Naive thymus-derived CD4-positive, alpha-beta T cell (primary cell): ENCODE data around the gene CAMK2D. TPM values are rescaled to one million over a fixed set of nuclear protein-coding genes. Genes with fewer than 3 reads are reported as not detected.

Source experiments
- ATAC-seq: fragments of 150-1000 bp; cut with Tn5 transposase; 2 replicates; pipeline ENCODE4 v1.10.0; 2021; ENCODE audit warnings: mild to moderate bottlenecking, moderate library complexity
- CTCF ChIA-PET: fragments of 350-600 bp; sonication (Branson Sonifier 250); formaldehyde crosslinking; loops from one replicate; lab custom pipeline; 2021; ENCODE audit warnings: antibody characterized with exemption; lab: Charles Lee
- POLR2A ChIA-PET: fragments of 350-600 bp; sonication (Branson Sonifier 250); formaldehyde crosslinking; loops from one replicate; lab custom pipeline; 2021; ENCODE audit warnings: antibody characterized with exemption, inconsistent platforms; lab: Charles Lee
- DNase-seq, 9 donors: peaks; one replicate each; pipeline versions ENCODE4 v3.0.0 to v3.0.0-alpha.2; 2020 to 2022; ENCODE audit warnings: mixed read lengths in 1 of 9
- H3K27ac ChIP-seq: one replicate; pipeline ENCODE4 v1.7.0; 2013; ENCODE audit warnings: mild to moderate bottlenecking, low read depth, low read length, moderate library complexity
- H3K27me3 ChIP-seq, 2 donors: one replicate each; pipeline ENCODE4 v1.7.0; 2013; ENCODE audit warnings: low read length in 2 of 2, mild to moderate bottlenecking in 2 of 2, moderate library complexity in 2 of 2; ENCODE audit not compliant: control insufficient read depth in 2 of 2, insufficient read depth in 2 of 2
- H3K36me3 ChIP-seq, 3 experiments: 1 replicate in 2 of 3; 2 replicates in 1 of 3; pipeline ENCODE4 v1.7.0; 2013; ENCODE audit warnings: low read length in 3 of 3, mild to moderate bottlenecking in 3 of 3, moderate library complexity in 1 of 3; ENCODE audit not compliant: insufficient read depth in 3 of 3, control insufficient read depth in 2 of 3
- H3K4me1 ChIP-seq, 2 donors: one replicate each; pipeline ENCODE4 v1.7.0; 2013; ENCODE audit warnings: low read length in 2 of 2, mild to moderate bottlenecking in 2 of 2, moderate library complexity in 1 of 2; ENCODE audit not compliant: control insufficient read depth in 2 of 2, insufficient read depth in 2 of 2
- H3K4me3 ChIP-seq: 2 replicates; pipeline ENCODE4 v1.7.0; 2013; ENCODE audit warnings: mild to moderate bottlenecking, low read length
- H3K9me3 ChIP-seq, 3 experiments: 1 replicate in 2 of 3; 2 replicates in 1 of 3; pipeline ENCODE4 v1.7.0; 2013; ENCODE audit warnings: low read length in 3 of 3; ENCODE audit not compliant: control insufficient read depth in 2 of 3
- H3K27ac Mint-ChIP-seq, 9 donors: one replicate each; pipeline ENCODE4 v1.8.0; 2020 to 2022; ENCODE audit warnings: mixed read lengths in 9 of 9, mild to moderate bottlenecking in 8 of 9, moderate library complexity in 5 of 9, inconsistent platforms in 2 of 9
- H3K27me3 Mint-ChIP-seq, 5 donors: one replicate each; pipeline ENCODE4 v1.8.0; 2021 to 2022; ENCODE audit warnings: mixed read lengths in 5 of 5, mild to moderate bottlenecking in 1 of 5
- H3K36me3 Mint-ChIP-seq, 5 donors: one replicate each; pipeline ENCODE4 v1.8.0; 2020 to 2022; ENCODE audit warnings: mixed read lengths in 5 of 5, mild to moderate bottlenecking in 3 of 5, inconsistent platforms in 1 of 5
- H3K4me1 Mint-ChIP-seq, 7 donors: one replicate each; pipeline ENCODE4 v1.8.0; 2020 to 2022; ENCODE audit warnings: mixed read lengths in 7 of 7, mild to moderate bottlenecking in 3 of 7, inconsistent platforms in 1 of 7
- H3K4me3 Mint-ChIP-seq, 10 donors: one replicate each; pipeline ENCODE4 v1.8.0; 2020 to 2022; ENCODE audit warnings: mild to moderate bottlenecking in 10 of 10, mixed read lengths in 10 of 10, moderate library complexity in 6 of 10, inconsistent platforms in 2 of 10
- H3K9me3 Mint-ChIP-seq, 11 donors: one replicate each; pipeline ENCODE4 v1.8.0; 2020 to 2022; ENCODE audit warnings: mixed read lengths in 11 of 11, mild to moderate bottlenecking in 4 of 11, inconsistent platforms in 1 of 11, moderate library complexity in 1 of 11
- intact Hi-C, 2 donors: fragments of 100-400 bp; cut with micrococcal nuclease; formaldehyde crosslinking; loops; one replicate each; pipeline ENCODE4 v1.15.1; 2023
- polyA plus RNA-seq, 2 donors: library from polyadenylated mRNA; unstranded; fragments of 300-500 nt; fragmentation: Illumina TruSeq; gene quantifications; one replicate each; pipeline ENCODE4 v1.2.3, GENCODE V29; 2021
- total RNA-seq, 6 experiments: library from RNA in 5 of 6; stranded (reverse) in 5 of 6; gene quantifications; 1 replicate in 5 of 6; 2 replicates in 1 of 6; pipeline ENCODE4 v1.2.3 and lab custom pipeline; 2021 to 2026

Gene CAMK2D
- total and polyA plus RNA-seq, 7 experiments from 2014 or later, result 13.5 to 41.2 (median 36.1) TPM

DNA sequence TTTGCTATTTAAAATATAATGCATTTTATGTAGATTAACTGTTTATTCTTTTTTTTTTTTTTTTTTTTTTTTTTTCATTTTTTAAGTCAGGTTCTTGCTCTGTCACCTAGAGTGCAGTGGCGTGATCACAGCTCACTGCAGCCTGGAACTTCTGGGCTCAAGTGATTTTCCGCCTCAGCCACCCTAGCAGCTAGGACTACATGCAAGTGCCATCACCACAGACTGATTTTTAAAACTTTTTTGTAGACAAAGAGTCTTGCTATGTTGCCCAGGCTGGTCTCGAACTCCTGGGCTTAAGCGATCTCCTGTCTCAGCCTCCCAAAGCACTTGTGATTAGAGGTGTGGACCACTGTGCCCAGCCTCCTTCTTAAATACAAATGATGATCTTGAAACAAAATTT lies 159.9 kb downstream of the CAMK2D start:
- H3K9me3 Mint-ChIP-seq, result peaks cover 0 to 7% (median 0%) of the 10 kb centered on the region in 11 donors
- no peak overlapping the region for H3K27ac Mint-ChIP-seq
- ChIA-PET CTCF (interaction anchor here (0.6 kb wide), 1 partner anchor 12 kb away, joined by 3 read pairs; no protein-coding TSS in a partner anchor), POLR2A (no interaction called here)
- ATAC-seq (no peak), DNase-seq (no peak)
- Histone ChIP-seq H3K4me3 (no peak overlapping the region), H3K27me3 (no peaks in the 10 kb centered on the region), H3K9me3 (no peaks in the 10 kb centered on the region), H3K27ac (no peak overlapping the region), H3K36me3 (no peaks in the 10 kb centered on the region), H3K4me1 (no peaks in the 10 kb centered on the region)
- H3K36me3 Mint-ChIP-seq, result peaks cover 16 to 59% (median 34%) of the 10 kb centered on the region in 5 donors
- intact Hi-C loops, result no loop called here
- H3K27me3 Mint-ChIP-seq, result no peaks in the 10 kb centered on the region
- no peak overlapping the region for H3K4me3 Mint-ChIP-seq
- H3K4me1 Mint-ChIP-seq, result peaks cover 10 to 43% (median 25%) of the 10 kb centered on the region in 7 donors

GRCh38 chr4:113596396-113596795 lies 165.1 kb downstream of the CAMK2D start:
- peaks cover 18 to 75% (median 49%) of the 10 kb centered on the region in 7 donors for H3K4me1 Mint-ChIP-seq
- H3K9me3 ChIP-seq, result no peaks in the 10 kb centered on the region
- CTCF ChIA-PET, result no interaction called here
- no peak overlapping the region for H3K27ac ChIP-seq
- ATAC-seq, result no peak
- no peaks in the 10 kb centered on the region for H3K27me3 ChIP-seq
- no peak overlapping the region for H3K27ac Mint-ChIP-seq
- DNase-seq, result no peak
- peaks cover 4 to 75% (median 52%) of the 10 kb centered on the region in 5 donors for H3K36me3 Mint-ChIP-seq
- H3K4me3 Mint-ChIP-seq, result no peak overlapping the region
- POLR2A ChIA-PET, result no interaction called here
- peaks cover 0 to 5% of the 10 kb centered on the region in 2 donors for H3K4me1 ChIP-seq
- H3K36me3 ChIP-seq, result no peaks in the 10 kb centered on the region
- peaks cover 0 to 3% (median 0%) of the 10 kb centered on the region in 11 donors for H3K9me3 Mint-ChIP-seq
- H3K27me3 Mint-ChIP-seq, result no peaks in the 10 kb centered on the region
- no peak overlapping the region for H3K4me3 ChIP-seq
- intact Hi-C loops, result no loop called here

GRCh38 chr4:113594231-113594556 lies 167.3 kb downstream of the CAMK2D start:
- Mint-ChIP-seq H3K4me3 (peak overlapping the region in 2 of 10 donors; percentile 1 to 23), H3K9me3 (peaks cover 0 to 8% (median 0%) of the 10 kb centered on the region in 11 donors), H3K4me1 (peaks cover 16 to 75% (median 45%) of the 10 kb centered on the region in 7 donors), H3K27me3 (no peaks in the 10 kb centered on the region), H3K36me3 (peaks cover 8 to 68% (median 51%) of the 10 kb centered on the region in 5 donors), H3K27ac (peak overlapping the region in 3 of 9 donors; percentile 24 to 54 (median 35))
- ATAC-seq (no peak), DNase-seq (no peak)
- Histone ChIP-seq H3K36me3 (no peaks in the 10 kb centered on the region), H3K27ac (no peak overlapping the region), H3K4me1 (peaks cover 0 to 5% of the 10 kb centered on the region in 2 donors), H3K9me3 (no peaks in the 10 kb centered on the region), H3K4me3 (no peak overlapping the region), H3K27me3 (no peaks in the 10 kb centered on the region)
- POLR2A ChIA-PET, result no interaction called here
- CTCF ChIA-PET, result no interaction called here
- intact Hi-C loops, result no loop called here

- Histone ChIP-seq H3K27ac (no peak overlapping the region), H3K4me3 (no peak overlapping the region), H3K9me3 (no peaks in the 10 kb centered on the region), H3K4me1 (peaks cover 0 to 5% of the 10 kb centered on the region in 2 donors), H3K36me3 (no peaks in the 10 kb centered on the region), H3K27me3 (no peaks in the 10 kb centered on the region)
- DNase-seq, result no peak
- peaks cover 19 to 77% (median 51%) of the 10 kb centered on the region in 7 donors for H3K4me1 Mint-ChIP-seq
- peak overlapping the region in 2 of 9 donors; percentile 24 to 54 for H3K27ac Mint-ChIP-seq
- peaks cover 13 to 70% (median 57%) of the 10 kb centered on the region in 5 donors for H3K36me3 Mint-ChIP-seq
- intact Hi-C loops, result no loop called here
- H3K27me3 Mint-ChIP-seq, result no peaks in the 10 kb centered on the region
- POLR2A ChIA-PET, result no interaction called here
- ATAC-seq, result no peak
- H3K9me3 Mint-ChIP-seq, result peaks cover 0 to 11% (median 0%) of the 10 kb centered on the region in 11 donors
- H3K4me3 Mint-ChIP-seq, result peak overlapping the region in 1 of 10 donors; percentile 23
- CTCF ChIA-PET, result no interaction called here
Measured at GRCh38 chr4:113593400-113594230, 167.9 kb downstream of the CAMK2D start.

- POLR2A ChIA-PET, result no interaction called here
- peaks cover 15 to 69% (median 38%) of the 10 kb centered on the region in 7 donors for H3K4me1 Mint-ChIP-seq
Measured at GRCh38 chr4:113591982-113592381, 169.6 kb downstream of the CAMK2D start.

DNA sequence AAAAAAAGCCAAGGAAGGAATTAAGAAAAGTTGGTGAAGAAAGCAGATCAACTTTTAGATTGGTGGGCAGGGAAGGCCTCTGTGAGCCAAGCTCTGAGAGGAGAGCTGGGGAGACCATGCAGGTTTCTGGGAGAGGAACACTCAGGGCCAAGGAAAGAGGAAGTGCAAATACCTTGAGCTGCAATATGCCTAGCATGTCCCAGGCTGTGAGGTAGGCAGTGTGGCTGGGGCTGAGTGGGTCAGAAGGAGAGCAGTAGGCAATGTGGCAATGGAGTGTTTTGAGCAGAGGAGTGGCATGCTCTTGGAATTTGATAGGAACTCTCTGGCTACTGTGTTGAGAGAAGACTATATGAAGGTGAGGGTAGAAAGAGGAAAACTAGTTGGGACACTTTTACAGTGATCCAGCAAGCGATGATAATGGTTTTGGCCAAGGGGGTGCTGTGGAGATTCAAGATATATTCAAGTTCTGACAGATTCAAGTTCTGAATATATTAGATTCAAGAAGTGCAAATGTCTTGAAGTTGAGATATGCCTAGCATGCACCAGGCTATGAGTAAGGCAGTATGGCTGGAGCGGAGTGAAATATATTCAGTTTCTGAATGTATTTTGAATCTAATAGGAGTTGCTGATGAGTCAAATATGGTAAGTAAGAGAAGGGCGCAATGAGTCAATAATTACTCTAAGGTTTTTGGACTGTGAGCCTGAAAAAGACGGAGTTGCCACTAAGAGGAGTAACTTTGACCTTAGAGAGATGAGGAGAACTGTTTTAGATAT lies 172.5 kb downstream of the CAMK2D start:
- Histone ChIP-seq H3K27ac (no peak overlapping the region), H3K4me3 (no peak overlapping the region), H3K36me3 (no peaks in the 10 kb centered on the region), H3K4me1 (no peaks in the 10 kb centered on the region), H3K9me3 (no peaks in the 10 kb centered on the region), H3K27me3 (no peaks in the 10 kb centered on the region)
- H3K27me3 Mint-ChIP-seq, result no peaks in the 10 kb centered on the region
- H3K27ac Mint-ChIP-seq, result peak overlapping the region in 2 of 9 donors; percentile 18 to 29
- H3K9me3 Mint-ChIP-seq, result peaks cover 0 to 11% (median 0%) of the 10 kb centered on the region in 11 donors
- peaks cover 13 to 48% (median 31%) of the 10 kb centered on the region in 5 donors for H3K36me3 Mint-ChIP-seq
- ATAC-seq (no peak), DNase-seq (no peak)
- intact Hi-C loops, result no loop called here
- no peak overlapping the region for H3K4me3 Mint-ChIP-seq
- POLR2A ChIA-PET, result no interaction called here
- CTCF ChIA-PET, result interaction anchor here (1.3 kb wide), 1 partner anchor 11 kb away, joined by 6 read pairs; no protein-coding TSS in a partner anchor
- peaks cover 8 to 49% (median 23%) of the 10 kb centered on the region in 7 donors for H3K4me1 Mint-ChIP-seq

More at GRCh38 chr4:113591982-113592381, 169.6 kb downstream of the CAMK2D start:
- intact Hi-C loops, result no loop called here
- no peak for ATAC-seq
- Histone ChIP-seq H3K36me3 (no peaks in the 10 kb centered on the region), H3K27me3 (no peaks in the 10 kb centered on the region), H3K4me3 (no peak overlapping the region), H3K4me1 (peaks cover 0 to 5% of the 10 kb centered on the region in 2 donors), H3K27ac (no peak overlapping the region), H3K9me3 (no peaks in the 10 kb centered on the region)
- Mint-ChIP-seq H3K4me3 (peak overlapping the region in 1 of 10 donors; percentile 35), H3K27me3 (no peaks in the 10 kb centered on the region), H3K27ac (peak overlapping the region in 1 of 9 donors; percentile 41), H3K9me3 (peaks cover 0 to 11% (median 0%) of the 10 kb centered on the region in 11 donors), H3K36me3 (peaks cover 13 to 61% (median 50%) of the 10 kb centered on the region in 5 donors)
- CTCF ChIA-PET, result no interaction called here
- no peak for DNase-seq
